ENCODE measurements around the gene KRTAP5-3.

The KRTAP5-3 gene

GRCh38 chr11:1563149-1563638 is 45.1 kb downstream of the KRTAP5-3 start:
- DNase-seq = no peak

GRCh38 chr11:1562469-1563148 is 45.7 kb downstream of the KRTAP5-3 start:
- no peak for DNase-seq

DNA sequence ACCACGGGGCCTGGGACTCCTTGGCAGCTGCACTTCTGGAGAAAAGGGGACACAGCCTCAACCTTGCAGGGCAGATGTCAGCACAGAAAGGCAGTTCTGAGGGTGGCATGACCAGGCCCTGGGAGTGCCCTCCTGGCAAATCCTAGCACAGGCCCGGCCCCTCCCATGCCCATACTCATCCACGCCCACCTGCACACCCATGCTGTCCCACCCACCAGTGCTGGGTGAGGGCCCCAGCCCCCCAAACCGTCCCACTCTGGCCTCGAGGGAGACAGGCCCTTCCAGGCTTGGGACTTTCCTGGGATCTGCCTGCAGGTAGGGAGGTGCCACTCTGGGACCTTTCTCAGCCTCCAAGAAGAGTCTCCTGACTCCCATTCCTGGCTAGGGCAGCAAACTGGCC is 46.3 kb downstream of the KRTAP5-3 start:
- no peak for DNase-seq

DNA sequence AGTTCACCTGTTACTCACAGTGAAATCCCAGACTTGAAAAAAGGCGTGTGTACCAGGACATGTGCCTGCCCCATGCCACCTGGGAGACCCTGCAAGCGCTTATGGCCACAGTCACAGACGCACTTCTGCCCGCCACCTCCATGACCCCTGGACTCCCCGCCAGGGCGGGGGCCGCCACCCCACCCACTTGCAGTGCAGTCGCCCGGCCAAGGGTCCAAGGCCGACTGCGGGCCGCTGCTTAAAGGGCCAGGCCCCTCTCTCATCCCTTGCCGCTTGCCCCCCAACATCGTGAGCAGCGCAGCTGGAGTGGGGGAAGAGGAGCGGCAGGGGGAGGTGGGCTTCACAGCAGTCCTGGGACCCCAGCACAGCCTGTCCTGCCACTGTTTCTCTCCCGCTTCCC is 47.0 kb downstream of the KRTAP5-3 start:
- DNase-seq = no peak

GRCh38 chr11:1560649-1561251 is 47.5 kb downstream of the KRTAP5-3 start:
- no peak for DNase-seq

GRCh38 chr11:1560002-1560648 is 48.1 kb downstream of the KRTAP5-3 start:
- DNase-seq = no peak

DNA sequence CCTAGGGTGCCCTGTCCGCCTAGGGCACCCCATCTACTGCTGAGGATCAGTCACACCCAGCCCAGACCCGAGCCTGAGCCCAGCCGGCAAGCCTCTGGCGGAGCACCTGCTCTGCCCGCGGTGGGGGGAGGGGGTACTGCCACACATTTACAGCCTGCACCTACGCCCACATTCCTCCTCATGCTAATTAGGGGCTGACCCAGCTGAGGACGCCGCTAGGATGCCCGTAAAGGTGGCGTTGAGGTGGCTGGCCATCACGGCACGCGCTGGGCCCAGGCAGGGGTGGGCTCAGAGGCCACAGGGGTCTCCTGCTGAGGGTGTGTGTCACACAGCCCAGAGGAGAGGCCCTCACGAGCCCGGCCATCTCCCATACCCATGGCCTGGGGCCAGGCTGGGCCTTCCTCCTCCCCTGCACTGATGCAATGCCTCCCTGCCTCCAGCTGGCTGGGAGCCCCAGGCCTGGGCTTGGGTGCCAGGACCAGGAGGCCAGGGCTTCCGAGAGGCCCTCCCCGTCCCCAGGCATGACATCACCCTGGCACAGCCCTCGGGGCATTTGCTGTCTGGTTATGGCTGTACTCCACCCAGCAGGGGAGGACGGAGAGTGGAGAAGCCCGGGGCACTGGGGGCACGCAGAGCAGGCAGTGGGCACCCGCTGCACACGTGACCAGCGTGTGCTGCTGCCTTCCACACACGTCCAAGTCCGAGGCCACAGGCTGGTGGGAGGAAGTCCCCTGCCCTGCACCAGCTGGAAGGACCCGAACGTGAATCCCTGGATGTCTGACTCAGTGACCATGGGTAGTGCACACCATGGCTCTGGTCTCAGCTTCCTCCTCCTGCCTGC is 48.9 kb downstream of the KRTAP5-3 start:
- DNase-seq = no peak

- DNase-seq = no peak
These were observed 49.5 kb downstream of the KRTAP5-3 start for GRCh38 chr11:1558775-1559110.

DNA sequence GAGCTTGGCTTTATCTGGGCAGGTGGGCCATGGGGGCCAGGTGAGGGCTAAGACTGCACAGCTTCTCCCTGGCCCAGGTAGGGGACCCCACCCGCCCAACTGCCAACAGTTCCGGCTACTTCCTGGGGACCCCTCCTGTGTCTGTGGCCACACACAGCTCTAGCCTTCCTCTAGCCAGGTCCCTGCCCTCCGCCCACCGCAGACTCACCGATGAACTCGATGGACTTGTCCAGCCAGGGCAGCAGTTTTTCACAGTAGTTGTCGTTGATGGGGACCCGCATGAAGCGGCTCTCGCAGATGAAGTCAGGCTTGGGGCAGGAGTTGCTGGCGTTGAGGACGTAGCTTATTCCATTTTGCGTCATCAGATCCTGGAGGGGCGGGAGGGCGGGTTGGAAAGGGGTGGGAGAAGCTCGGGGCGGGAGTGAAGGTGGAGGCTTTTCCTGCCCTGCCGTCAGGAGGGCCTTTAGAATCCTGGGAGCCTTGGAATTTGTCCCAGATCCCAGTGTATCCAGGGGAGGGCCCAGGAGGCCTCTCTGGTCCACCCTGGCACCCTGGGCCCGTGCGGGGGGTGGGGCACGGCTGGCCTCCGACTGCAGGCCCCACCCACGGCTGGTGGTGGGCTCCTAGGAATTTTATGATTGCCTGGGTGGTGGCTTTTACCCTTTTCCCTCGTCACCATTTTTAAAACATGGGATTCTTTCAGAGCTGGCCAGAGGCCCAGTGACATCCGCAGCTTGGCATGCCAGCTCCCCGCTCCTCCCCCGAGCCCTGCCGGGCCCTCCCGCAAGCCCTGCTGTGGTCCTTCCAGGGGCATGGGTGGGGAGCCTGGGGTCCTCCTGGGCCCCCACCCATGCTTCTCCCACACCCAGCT is 50.1 kb downstream of the KRTAP5-3 start:
- DNase-seq = no peak
